A204.1 (cell line): Measurements from ENCODE around the gene MRC2.
"Not testable (repeated sequence)": the region's sequence is repeated elsewhere in the genome, so short reads cannot be mapped to it uniquely, and the experiment has no call there.

Experiments
- FAIRE-seq: peaks from 2 replicates; lab custom pipeline; 2012; peaks lifted over from hg19 to GRCh38; lab: Jason Lieb, UNC

Gene MRC2, protein sequence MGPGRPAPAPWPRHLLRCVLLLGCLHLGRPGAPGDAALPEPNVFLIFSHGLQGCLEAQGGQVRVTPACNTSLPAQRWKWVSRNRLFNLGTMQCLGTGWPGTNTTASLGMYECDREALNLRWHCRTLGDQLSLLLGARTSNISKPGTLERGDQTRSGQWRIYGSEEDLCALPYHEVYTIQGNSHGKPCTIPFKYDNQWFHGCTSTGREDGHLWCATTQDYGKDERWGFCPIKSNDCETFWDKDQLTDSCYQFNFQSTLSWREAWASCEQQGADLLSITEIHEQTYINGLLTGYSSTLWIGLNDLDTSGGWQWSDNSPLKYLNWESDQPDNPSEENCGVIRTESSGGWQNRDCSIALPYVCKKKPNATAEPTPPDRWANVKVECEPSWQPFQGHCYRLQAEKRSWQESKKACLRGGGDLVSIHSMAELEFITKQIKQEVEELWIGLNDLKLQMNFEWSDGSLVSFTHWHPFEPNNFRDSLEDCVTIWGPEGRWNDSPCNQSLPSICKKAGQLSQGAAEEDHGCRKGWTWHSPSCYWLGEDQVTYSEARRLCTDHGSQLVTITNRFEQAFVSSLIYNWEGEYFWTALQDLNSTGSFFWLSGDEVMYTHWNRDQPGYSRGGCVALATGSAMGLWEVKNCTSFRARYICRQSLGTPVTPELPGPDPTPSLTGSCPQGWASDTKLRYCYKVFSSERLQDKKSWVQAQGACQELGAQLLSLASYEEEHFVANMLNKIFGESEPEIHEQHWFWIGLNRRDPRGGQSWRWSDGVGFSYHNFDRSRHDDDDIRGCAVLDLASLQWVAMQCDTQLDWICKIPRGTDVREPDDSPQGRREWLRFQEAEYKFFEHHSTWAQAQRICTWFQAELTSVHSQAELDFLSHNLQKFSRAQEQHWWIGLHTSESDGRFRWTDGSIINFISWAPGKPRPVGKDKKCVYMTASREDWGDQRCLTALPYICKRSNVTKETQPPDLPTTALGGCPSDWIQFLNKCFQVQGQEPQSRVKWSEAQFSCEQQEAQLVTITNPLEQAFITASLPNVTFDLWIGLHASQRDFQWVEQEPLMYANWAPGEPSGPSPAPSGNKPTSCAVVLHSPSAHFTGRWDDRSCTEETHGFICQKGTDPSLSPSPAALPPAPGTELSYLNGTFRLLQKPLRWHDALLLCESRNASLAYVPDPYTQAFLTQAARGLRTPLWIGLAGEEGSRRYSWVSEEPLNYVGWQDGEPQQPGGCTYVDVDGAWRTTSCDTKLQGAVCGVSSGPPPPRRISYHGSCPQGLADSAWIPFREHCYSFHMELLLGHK (N-terminal part only)

GRCh38 chr17:62627219-62627903 is at the start of gene MRC2:
Gene MRC2 (plus strand): TSS chr17:62627670. CDS start chr17:62627803, 133 bp downstream.
- FAIRE-seq = no peak

DNA sequence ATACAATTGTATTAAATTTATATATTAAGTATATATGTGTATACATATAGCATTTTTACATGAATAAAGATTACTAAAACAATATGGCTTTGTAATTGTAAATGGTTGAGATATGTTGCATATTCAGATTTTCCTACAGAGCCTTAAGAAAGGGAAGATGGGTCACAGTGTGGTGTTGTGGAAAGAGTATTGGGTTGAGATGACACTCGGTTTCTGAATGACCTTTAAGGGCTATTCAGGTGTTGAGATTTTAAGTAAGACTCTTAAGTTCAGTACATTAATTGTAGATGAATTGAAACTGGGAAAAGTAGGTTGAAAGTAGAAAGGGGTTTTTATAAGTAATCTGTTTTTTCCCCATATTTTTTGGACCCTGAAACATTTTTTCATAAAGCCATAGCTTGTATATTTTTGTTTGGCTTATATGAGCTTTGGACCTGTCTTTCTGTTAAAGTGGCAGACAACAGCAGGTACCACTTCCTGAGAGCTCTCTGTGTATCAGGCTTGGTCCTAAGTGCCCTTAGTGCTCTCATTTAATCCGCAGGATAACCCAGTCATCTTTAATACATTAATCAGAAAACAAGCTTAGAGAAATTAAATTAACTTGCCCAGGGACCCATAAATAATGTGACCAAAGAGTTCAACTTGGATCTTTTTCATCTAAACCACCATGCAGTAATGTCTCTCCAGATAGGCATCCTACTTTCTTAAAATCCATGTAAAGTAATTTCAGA is 48.5 kb upstream of the MRC2 start:
- no peak for FAIRE-seq

GRCh38 chr17:62580947-62581346 is 46.5 kb upstream of the MRC2 start:
- no peak for FAIRE-seq

GRCh38 chr17:62581764-62582163 is 45.7 kb upstream of the MRC2 start:
- no peak for FAIRE-seq

GRCh38 chr17:62587554-62587953 is 39.9 kb upstream of the MRC2 start:
- no peak for FAIRE-seq

GRCh38 chr17:62588109-62588508 is 39.4 kb upstream of the MRC2 start:
- no peak for FAIRE-seq

GRCh38 chr17:62591333-62591732 is 36.1 kb upstream of the MRC2 start:
- no peak for FAIRE-seq

- FAIRE-seq = not testable (repeated sequence)
Measured at GRCh38 chr17:62591822-62592221, 35.6 kb upstream of the MRC2 start.

- no peak for FAIRE-seq
Measured at GRCh38 chr17:62592341-62593099, 35.0 kb upstream of the MRC2 start.

DNA sequence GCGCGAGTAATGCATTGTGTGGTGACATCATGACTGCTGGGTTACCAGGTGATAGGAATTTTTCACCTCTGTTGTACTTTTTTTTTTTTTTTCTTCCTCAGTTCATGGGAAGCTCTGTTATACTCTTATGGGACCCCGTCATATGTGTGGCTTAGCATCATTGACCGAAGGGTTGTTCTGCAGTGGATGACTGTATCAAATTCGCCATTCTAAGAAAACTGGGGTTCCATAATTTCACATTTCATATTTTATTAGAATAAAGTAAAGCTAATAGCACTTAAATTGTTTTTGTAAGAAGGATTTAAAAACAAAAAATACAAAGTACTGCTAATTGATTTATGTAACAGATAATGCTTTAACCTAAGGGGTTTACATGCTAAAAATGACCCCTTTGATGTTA is 32.0 kb upstream of the MRC2 start:
- no peak for FAIRE-seq

- no peak for FAIRE-seq
Measured at GRCh38 chr17:62596662-62597061, 30.8 kb upstream of the MRC2 start.

GRCh38 chr17:62597150-62597549 is 30.3 kb upstream of the MRC2 start:
- FAIRE-seq = no peak

DNA sequence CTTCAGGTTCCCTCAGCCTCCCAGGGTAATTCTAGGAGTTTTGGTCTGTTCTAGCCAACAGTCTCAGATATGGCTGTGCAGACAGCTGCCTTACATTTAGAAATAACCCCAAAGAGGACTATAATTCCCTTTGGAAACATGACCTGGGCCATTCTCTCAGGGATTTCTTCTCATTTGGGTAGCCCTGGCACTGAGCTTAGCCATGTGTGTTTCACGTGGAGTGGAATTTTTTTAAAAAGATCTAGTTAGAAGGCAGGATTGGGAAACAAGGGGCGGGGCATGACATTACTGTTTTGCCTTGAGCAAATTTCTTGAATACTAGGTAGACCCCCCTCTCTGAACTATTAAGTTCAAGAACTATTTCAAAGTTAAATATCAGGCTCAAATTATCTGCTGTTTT is 29.6 kb upstream of the MRC2 start:
- no peak for FAIRE-seq

- no peak for FAIRE-seq
Measured at GRCh38 chr17:62599964-62600657, 27.4 kb upstream of the MRC2 start.

DNA sequence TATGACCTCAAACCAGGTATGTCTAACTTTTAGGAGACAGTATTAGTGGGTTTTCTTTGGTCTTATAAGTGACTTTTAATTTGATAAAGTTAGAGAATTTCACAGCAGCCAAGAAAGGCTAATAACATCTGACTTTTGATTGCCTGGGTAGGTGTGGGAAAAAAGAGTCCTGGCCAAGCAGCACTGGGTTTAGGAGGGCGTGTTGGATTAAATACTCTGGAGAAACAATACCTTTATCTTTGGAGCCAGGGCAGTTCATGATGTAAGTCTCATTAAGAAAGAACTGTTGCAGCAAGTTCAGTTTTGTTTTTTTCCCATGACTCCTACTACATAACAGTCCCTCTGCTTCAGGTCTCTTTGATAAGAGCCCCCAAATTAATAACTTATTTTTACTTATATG is 26.7 kb upstream of the MRC2 start:
- no peak for FAIRE-seq

- FAIRE-seq = no peak
Measured at GRCh38 chr17:62601471-62601870, 26.0 kb upstream of the MRC2 start.

GRCh38 chr17:62603783-62604182 is 23.7 kb upstream of the MRC2 start:
- not testable (repeated sequence) for FAIRE-seq

GRCh38 chr17:62605588-62605987 is 21.9 kb upstream of the MRC2 start:
- FAIRE-seq = no peak

- FAIRE-seq = no peak
Measured at GRCh38 chr17:62611292-62611691, 16.2 kb upstream of the MRC2 start.

- FAIRE-seq = no peak
Measured at GRCh38 chr17:62611728-62612127, 15.7 kb upstream of the MRC2 start.
